ENCODE measurements around the gene IFI30.

DNA sequence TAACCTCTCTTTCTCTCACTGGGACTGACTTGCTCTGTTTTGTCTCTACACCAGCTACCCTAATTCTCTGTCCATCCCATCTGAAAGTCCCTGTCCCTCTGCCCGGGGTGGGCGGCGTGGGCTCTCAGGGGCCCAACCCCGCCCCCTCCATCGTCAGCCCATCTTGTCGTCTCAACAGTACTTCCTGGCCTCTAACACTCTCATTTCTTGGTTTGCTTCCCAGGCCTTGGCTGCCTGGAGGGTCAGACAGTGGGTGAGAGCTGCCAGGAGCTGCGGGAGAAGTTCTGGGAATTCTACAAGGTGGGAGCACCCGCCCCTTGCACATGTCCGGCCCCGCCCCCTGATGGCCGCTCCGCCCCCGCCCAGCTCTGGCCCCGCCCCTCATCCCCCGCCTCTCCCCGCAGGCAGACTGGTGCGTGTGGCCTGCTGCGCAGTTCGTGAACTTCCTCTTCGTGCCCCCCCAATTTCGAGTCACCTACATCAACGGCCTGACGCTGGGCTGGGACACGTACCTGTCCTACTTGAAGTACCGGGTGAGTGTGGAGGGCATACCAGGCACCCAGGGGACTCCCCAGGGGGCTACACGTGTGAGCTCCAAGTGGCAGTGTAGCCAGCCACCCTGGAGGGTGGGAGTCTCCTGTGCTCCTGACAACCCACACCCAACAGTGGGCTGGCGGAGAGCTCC, 21.1 kb downstream of the IFI30 start:
- TF ChIP-seq EZH2 (IDR thresholded peaks at IDR 0.05; ENCODE audit: insufficient read depth, poor library complexity, severe bottlenecking) (no peak), EZH2phosphoT487 (IDR thresholded peaks at IDR 0.05; ENCODE audit: insufficient read depth, low read depth) (no peak)
